22Rv1 (cell line): Measurements from ENCODE around the gene DAAM1.

Source experiments
- H3K27ac ChIP-seq: fragments of 450-650 bp; 2 replicates; pipeline ENCODE4 v1.5.1; 2017
- ZFX ChIP-seq: fragments of 450-650 bp; IDR thresholded peaks from 2 replicates; pipeline ENCODE4 v1.6.1; 2017; ENCODE audit warnings: antibody characterized with exemption, borderline replicate concordance
- TF ChIP-seq, protein P1 (sequence below): fragments of 450-650 bp; IDR thresholded peaks from 2 replicates; pipeline ENCODE4 v1.5.1; 2017; ENCODE audit warnings: mild to moderate bottlenecking

The DAAM1 gene

DNA sequence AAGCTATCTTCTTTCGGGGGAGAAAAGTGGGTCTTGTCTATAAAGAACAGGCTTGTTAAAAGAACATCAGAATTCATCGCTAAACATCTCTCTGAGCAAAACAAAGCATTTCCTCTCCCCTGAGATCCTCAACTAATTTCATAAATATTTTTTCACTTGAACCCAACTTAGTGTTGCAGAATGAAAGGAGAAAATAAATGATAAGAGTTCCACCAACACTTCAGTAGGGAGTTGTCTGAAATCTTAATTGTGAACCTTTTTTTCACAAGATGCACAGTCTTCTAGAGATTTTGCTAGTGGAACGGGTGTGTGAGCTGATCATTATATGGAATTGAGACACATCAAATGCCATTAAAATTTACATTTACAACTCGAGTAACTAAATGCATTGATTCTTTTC lies 1.3 kb upstream of the DAAM1 start:
- H3K27ac ChIP-seq = no peak overlapping the region
- TF ChIP-seq ZFX = no peak

DNA sequence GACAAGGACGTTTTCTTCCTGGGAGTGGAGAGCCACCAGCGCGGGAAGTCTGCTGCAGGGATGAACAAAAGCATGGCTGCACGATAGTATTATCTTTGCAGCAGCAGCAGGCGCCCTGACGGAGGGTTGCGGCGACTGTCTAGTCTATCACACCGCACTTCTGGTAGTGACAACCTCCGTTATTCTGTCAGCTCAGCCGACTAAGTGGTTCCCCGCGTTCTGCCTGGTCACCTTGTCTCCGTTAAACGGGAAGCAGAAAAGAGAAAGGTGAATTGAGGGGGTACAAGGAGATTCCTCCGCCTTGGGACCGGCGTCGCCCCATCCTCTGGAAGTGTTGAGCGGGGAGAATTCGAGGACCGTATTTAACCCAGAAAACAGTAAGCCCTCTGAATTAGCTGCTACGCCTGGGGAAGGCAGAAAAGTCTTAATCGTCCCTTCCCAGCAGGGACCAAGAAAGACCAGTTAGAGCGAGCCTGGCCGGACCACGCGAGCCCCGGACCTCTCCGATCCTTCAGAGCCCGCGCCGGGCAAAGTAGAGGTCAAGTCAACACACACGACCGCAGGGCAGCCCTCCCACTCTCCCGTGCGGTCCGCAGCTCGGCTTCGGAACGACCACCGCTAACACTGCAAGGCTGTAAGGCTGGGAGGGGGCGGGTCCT lies 536 bp upstream of the DAAM1 start:
- H3K27ac ChIP-seq = peak overlapping the region; percentile 93
- TF ChIP-seq, protein P1, sequence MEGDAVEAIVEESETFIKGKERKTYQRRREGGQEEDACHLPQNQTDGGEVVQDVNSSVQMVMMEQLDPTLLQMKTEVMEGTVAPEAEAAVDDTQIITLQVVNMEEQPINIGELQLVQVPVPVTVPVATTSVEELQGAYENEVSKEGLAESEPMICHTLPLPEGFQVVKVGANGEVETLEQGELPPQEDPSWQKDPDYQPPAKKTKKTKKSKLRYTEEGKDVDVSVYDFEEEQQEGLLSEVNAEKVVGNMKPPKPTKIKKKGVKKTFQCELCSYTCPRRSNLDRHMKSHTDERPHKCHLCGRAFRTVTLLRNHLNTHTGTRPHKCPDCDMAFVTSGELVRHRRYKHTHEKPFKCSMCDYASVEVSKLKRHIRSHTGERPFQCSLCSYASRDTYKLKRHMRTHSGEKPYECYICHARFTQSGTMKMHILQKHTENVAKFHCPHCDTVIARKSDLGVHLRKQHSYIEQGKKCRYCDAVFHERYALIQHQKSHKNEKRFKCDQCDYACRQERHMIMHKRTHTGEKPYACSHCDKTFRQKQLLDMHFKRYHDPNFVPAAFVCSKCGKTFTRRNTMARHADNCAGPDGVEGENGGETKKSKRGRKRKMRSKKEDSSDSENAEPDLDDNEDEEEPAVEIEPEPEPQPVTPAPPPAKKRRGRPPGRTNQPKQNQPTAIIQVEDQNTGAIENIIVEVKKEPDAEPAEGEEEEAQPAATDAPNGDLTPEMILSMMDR = no peak
- TF ChIP-seq ZFX = no peak

DNA sequence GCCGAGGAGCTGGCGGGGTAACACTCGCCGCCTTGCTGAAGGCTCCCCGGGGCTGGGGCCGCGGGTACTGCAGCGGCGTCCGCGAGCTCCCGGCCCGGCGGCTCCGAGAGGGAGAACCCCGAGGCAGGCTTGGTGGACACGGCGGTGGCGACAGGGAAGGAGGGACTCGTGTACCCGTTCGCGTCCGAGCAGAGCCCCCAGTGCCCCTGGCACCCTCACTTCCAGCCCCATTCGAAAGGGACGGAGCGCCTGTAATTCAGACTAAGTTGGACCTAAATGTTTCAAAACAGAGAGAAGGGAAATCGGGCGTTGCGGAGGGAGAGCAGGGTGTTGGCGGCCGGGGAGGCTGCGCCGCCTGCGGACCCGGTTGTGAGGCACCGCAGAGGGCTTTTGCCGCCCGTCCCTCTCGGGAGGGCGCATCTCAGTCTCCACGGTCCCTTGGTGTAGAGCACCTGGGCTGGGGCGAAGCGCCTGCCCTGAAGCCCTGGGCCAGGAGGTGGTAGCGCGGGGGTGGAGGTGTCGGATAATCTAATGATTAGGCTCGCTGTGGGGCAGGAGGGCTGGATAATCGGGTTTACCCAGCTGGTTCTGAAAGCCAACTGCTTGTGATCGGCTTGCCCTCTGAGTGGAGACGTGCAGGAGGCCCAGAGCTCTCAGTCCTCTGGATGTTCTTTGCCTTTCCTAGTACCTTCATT lies 771 bp downstream of the DAAM1 start:
- TF ChIP-seq, protein P1 = no peak
- TF ChIP-seq ZFX = no peak
- peak overlapping the region; percentile 93 for H3K27ac ChIP-seq

DNA sequence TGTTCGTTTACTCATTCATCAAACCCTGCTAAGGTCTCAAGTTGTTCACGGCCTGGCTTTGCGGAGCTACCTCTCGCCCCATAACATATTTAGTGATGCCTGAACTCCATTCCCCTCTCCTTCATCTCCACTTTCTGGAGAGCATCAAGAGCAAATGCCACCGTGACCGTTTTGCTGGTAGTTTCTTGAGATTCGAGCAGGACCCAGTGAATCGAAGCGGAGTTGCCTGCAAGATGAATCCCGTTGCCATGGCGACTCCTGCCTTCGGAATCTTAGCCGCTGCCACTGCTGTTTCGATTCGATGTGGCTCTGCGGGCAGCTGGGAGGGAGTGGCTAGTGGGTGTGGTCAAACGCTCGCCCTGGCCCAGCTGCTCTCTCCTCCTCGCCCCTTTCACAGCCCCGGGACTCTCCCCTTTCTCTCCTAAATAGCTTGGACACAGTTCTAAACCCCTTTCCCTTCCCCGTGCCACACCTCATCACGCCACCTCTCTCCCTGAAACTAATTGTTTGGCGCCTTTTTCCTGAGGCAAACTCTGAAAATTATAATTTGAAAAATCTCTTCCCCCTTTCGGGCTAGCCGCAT lies 1.4 kb downstream of the DAAM1 start:
- H3K27ac ChIP-seq = peak overlapping the region; percentile 93
- TF ChIP-seq, protein P1 = no peak
- no peak for TF ChIP-seq ZFX

DNA sequence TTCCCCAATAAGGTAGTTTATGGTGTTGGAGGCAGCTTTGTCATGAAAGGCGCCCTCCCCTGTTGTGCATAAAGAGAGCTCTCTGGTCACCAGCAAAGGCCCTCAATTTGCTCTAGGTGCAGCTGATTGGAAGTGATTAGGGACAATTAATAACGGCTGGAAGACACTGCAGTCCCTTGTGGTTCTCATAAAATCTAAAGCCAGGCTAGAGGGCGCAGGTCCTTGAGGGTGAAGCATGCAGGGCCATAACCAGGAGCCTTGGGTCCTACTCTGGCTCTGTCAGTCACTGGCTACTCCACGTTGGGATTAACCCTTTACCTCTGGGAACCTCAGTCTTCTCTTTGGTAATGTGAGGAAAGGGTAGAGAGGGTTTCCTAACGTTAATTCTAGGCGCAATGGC lies 1.9 kb downstream of the DAAM1 start:
- no peak for TF ChIP-seq ZFX
- TF ChIP-seq, protein P1 = no peak
- no peak overlapping the region for H3K27ac ChIP-seq

DNA sequence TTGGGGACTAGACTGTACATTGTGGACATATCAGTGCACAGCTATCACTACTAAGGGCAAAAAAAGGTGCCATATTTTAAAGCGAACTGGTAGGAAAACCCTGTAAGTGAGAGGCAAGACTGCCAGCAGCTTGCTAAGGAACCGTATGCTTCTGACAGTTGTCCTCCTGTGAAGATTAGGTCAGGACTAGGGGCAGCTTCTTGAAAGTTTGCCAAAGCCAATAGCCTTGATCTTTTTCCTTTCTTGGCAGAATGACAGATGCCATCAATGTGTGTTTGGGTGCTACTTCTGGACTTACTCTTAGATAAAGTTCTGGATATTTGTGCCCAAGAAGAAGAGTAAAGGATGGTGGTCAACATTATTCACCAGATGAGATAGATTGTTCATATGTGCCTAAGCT lies 7.4 kb downstream of the DAAM1 start:
- TF ChIP-seq, protein P1 = no peak
- TF ChIP-seq ZFX = no peak
- H3K27ac ChIP-seq = no peak overlapping the region

DNA sequence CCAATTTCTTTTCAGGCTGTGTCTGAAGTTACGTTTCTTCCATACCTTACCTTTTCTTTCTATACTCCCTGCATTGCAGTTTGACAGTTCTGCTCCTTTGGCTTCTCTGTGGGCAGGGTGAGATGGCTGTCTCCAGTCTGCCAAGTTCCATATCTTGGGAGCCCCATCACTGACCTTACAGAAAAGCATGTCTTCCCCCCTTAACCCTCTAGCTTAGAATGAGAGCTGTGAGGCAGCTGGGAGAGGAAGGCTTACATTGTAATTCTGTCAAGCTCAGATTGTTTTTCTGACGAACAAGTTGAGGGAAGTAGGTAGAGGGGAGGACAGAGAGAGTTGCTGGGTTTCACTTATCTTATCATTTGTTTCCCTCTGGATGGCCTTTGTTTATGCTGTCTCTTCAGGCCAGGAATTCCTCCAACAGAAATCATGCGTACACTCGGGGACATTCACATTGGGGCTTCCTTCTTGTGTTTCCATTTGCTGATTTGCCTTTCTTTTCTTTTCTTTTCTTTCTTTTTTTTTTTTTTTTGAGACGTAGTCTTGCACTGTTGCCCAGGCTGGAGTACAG lies 9.3 kb downstream of the DAAM1 start:
- TF ChIP-seq, protein P1 = no peak
- TF ChIP-seq ZFX = no peak
- no peak overlapping the region for H3K27ac ChIP-seq
